ENCODE results near the gene BCL7A.

DNA sequence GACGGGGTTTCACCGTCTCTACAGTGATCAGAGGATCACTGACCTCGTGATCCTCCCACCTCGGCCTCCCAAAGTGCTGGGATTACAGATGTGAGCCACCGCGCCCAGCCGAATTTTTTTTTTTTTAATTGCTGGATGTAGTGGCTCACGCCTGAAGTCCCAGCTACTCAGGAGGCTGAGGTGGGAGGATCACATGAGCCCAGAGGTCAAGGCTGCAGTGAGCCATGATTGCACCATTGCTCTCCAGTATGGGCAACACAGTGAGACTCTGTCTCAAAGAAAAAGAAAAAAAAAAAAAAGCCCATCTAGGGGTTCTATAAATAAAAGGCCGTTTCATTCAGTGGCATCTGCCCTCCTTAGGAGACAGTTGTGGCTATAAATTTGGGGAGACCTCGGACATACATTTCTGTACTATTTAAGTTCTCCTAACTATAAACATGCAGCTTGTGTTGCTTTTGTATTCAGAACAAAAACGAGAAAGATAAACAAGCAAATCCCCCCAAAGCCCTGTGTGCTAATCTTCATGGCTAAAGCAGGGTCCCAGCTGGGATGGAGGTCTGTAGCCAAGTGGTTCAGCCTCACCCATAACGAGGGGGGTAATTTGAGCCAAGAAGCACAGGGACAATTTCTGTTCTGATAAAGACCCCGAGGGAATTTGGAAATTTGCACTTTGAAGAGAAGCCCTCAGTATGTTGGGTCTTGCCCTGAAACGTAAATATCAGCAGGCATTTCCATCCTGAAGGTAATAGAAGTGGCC lies 35.0 kb upstream of the BCL7A start:
- TF ChIP-seq POLR2AphosphoS5 (IDR thresholded peaks at IDR 0.05; ENCODE audit: borderline replicate concordance, low read depth, low read length) (no peak), EZH2 (IDR thresholded peaks at IDR 0.05) (no peak)

Measured in SK-N-MC (cell line).